Retinal pigment epithelial cell (primary cell): Measurements from ENCODE around the gene HRNR.

Experiments used
- DNase-seq: peaks from one replicate; pipeline ENCODE4 v3.0.0-alpha.2; 2010; ENCODE audit warnings: low read depth
- H3K4me3 ChIP-seq: 2 replicates; pipeline ENCODE4 v1.5.1; 2011; ENCODE audit warnings: mild to moderate bottlenecking, low read length, control low read depth, moderate library complexity
- CTCF ChIP-seq: conservative IDR thresholded peaks from 2 replicates; pipeline ENCODE4 v1.5.1; 2011; ENCODE audit warnings: low read depth, low read length, control low read depth, inconsistent platforms

Gene HRNR

GRCh38 chr1:152188673-152189591 lies 35.1 kb downstream of the HRNR start:
- peak overlapping the region; percentile 51 for H3K4me3 ChIP-seq
- no peak for DNase-seq
- TF ChIP-seq CTCF: peak; percentile 82

GRCh38 chr1:152186556-152187285 lies 37.3 kb downstream of the HRNR start:
- TF ChIP-seq CTCF: no peak
- DNase-seq: no peak
- H3K4me3 ChIP-seq: no peak overlapping the region

DNA sequence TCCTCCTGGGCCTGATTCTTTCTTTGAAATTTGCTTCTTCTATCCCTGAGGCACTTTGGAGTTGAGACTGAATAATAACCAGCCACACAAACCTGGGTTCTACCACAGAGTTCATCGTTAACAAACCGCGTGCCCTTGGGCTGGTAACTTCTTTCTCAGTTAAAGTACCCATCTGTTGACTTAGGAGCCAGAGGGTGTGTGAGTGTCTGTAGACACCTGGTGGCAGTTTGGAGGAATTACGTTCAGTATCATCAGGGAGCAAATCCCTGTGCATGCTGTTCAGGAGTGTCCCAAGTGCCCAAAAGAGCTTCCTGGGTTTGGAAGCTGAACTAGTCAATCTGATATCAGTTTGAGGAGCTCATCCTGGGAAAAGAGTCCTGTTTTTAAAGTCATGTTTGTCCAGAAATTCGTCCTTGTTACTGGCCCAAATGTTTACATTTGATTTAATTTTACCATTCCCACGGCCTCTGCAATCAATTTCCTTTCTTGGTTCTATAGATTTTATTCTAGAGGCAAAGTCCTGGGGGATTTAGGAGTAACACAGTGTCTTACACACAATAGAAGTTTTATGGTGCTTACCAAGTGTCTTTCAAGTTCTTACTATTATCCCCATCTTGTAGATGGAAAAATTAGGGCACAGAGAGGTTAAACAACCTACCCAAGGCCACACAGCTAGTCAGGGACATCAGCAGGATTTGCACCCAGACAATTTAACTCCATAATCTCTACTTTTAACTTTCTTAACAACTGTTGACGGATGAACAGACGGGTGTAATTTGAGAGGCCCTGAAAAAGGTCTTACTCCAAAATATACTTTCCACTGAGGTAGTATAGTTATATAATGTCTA lies 38.2 kb downstream of the HRNR start:
- no peak for DNase-seq
- TF ChIP-seq CTCF: peak; percentile 83
- H3K4me3 ChIP-seq: no peak overlapping the region

GRCh38 chr1:152182944-152183361 lies 41.0 kb downstream of the HRNR start:
- H3K4me3 ChIP-seq: no peak overlapping the region
- DNase-seq: peak; percentile 76
- TF ChIP-seq CTCF: no peak

DNA sequence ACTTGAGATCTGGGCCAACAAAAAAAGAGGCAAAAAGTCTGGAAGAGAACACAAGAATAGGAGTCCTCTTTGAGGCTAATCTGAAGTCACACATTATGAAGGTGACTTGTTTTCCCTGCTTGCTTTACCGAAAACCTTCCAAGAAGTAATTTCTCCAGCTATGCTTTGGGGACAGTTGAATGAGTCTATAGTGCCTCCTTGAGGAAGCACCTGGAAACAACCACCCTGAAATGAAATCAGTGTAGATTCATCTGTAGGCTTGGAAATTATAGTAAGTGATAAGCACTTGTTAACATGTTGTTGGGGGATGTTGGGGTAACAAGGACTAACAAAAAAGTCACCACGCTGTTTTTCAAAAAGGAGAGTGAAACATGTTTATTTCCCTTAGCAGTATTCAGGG lies 41.6 kb downstream of the HRNR start:
- no peak for DNase-seq
- peak; percentile 61 for TF ChIP-seq CTCF
- no peak overlapping the region for H3K4me3 ChIP-seq

- no peak for TF ChIP-seq CTCF
- no peak overlapping the region for H3K4me3 ChIP-seq
- DNase-seq: no peak
These were observed 44.4 kb downstream of the HRNR start for GRCh38 chr1:152179566-152179965.
